ENCODE results near the gene PREPL. TPM values are rescaled to one million over a fixed set of nuclear protein-coding genes. Genes with fewer than 3 reads are reported as not detected.

PREPL gene
- total and polyA plus RNA-seq, 9 of the 15 experiments (the other 6 are each of a cell fraction or from before 2014, with no cell fraction given) = 11.6 to 58.9 (median 27.2) TPM

GRCh38 chr2:44348400-44348799 is 12.9 kb downstream of the PREPL start:
- no peak overlapping the region for H3K4me2 ChIP-seq (ENCODE audit: insufficient read depth, low read length)
- peaks cover 14% of the 10 kb centered on the region; the same call in 2 of the 3 replicates for H3K36me3 ChIP-seq (ENCODE audit: control insufficient read depth, insufficient read depth, low read length)
- no peak overlapping the region for H2AFZ ChIP-seq (ENCODE audit: low read depth, low read length)
- no peaks in the 10 kb centered on the region for H3K27me3 ChIP-seq (ENCODE audit: control insufficient read depth in 2 of 2, insufficient read depth in 2 of 2, low read length in 2 of 2)
- H3K9me3 ChIP-seq (replicated peaks; ENCODE audit: control insufficient read depth, insufficient read depth, low read depth, low read length) = no peaks in the 10 kb centered on the region
- intact Hi-C loops (cut with micrococcal nuclease) = no loop called here
- no peaks in the 10 kb centered on the region for H3K4me1 ChIP-seq (replicated peaks in 1 of 2; ENCODE audit: control insufficient read depth in 2 of 2, insufficient read depth in 2 of 2, low read length in 2 of 2)
- DNase-seq (ENCODE audit: extremely low read depth in 1 of 4, low spot score in 3 of 4) = no peak
- no peak overlapping the region for H3K4me3 ChIP-seq
- no peak overlapping the region for H3K9ac ChIP-seq (ENCODE audit: insufficient read depth in 1 of 2, low read depth in 2 of 2, low read length in 2 of 2)
- H3K9me1 ChIP-seq (ENCODE audit: control insufficient read depth, insufficient read depth, low read length) = no peaks in the 10 kb centered on the region
- in situ Hi-C loops (cut with MboI) = no loop called here
- H4K20me1 ChIP-seq (replicated peaks; ENCODE audit: control insufficient read depth, insufficient read depth, low read length) = no peaks in the 10 kb centered on the region
- ChIA-PET CTCF (ENCODE audit: low intra/inter-chr PET ratio) (no interaction called here), POLR2A (interaction anchor here (0.7 to 4.0 kb wide), 5 partner anchors 8 to 29 kb away, joined by 3 to 40 read pairs (median 6); partner anchors contain the start of genes CAMKMT and PREPL)
- no peak overlapping the region for H3K27ac ChIP-seq (ENCODE audit: extremely low read depth, low read depth, low read length)
- no peak for TF ChIP-seq ZNF512 (tag; IDR thresholded peaks at IDR 0.05)
- no peak for TF ChIP-seq CBX1 (IDR thresholded peaks at IDR 0.05; ENCODE audit: low read depth)
- no peak for TF ChIP-seq KLF10 (CRISPR knock-in tag; IDR thresholded peaks at IDR 0.05)
- TF ChIP-seq, protein P1, sequence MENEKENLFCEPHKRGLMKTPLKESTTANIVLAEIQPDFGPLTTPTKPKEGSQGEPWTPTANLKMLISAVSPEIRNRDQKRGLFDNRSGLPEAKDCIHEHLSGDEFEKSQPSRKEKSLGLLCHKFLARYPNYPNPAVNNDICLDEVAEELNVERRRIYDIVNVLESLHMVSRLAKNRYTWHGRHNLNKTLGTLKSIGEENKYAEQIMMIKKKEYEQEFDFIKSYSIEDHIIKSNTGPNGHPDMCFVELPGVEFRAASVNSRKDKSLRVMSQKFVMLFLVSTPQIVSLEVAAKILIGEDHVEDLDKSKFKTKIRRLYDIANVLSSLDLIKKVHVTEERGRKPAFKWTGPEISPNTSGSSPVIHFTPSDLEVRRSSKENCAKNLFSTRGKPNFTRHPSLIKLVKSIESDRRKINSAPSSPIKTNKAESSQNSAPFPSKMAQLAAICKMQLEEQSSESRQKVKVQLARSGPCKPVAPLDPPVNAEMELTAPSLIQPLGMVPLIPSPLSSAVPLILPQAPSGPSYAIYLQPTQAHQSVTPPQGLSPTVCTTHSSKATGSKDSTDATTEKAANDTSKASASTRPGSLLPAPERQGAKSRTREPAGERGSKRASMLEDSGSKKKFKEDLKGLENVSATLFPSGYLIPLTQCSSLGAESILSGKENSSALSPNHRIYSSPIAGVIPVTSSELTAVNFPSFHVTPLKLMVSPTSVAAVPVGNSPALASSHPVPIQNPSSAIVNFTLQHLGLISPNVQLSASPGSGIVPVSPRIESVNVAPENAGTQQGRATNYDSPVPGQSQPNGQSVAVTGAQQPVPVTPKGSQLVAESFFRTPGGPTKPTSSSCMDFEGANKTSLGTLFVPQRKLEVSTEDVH (IDR thresholded peaks at IDR 0.05; ENCODE audit: low read depth, partially characterized antibody) = no peak
- no peak for TF ChIP-seq RHOXF2B (CRISPR knock-in tag; conservative IDR thresholded peaks at IDR 0.05)
- TF ChIP-seq KLF13 (tag; IDR thresholded peaks at IDR 0.05; ENCODE audit: borderline replicate concordance, low read depth) = no peak
- TF ChIP-seq, protein P2, sequence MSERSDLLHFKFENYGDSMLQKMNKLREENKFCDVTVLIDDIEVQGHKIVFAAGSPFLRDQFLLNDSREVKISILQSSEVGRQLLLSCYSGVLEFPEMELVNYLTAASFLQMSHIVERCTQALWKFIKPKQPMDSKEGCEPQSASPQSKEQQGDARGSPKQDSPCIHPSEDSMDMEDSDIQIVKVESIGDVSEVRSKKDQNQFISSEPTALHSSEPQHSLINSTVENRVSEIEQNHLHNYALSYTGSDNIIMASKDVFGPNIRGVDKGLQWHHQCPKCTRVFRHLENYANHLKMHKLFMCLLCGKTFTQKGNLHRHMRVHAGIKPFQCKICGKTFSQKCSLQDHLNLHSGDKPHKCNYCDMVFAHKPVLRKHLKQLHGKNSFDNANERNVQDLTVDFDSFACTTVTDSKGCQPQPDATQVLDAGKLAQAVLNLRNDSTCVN (CRISPR knock-in tag; IDR thresholded peaks at IDR 0.05) = no peak
- TF ChIP-seq ZSCAN29 (IDR thresholded peaks at IDR 0.05) = no peak
- no peak for TF ChIP-seq ZNF324 (CRISPR knock-in tag; IDR thresholded peaks at IDR 0.05)
- TF ChIP-seq MAZ (CRISPR knock-in tag; conservative IDR thresholded peaks at IDR 0.05 in 1 of 2, IDR thresholded peaks at IDR 0.05 in 1 of 2) = no peak
- TF ChIP-seq PCBP1 (IDR thresholded peaks at IDR 0.05; ENCODE audit: low read depth, low read length, poor library complexity, severe bottlenecking) = no peak
- no peak for TF ChIP-seq HBP1 (CRISPR knock-in tag; IDR thresholded peaks at IDR 0.05)
- TF ChIP-seq NR3C1 (CRISPR knock-in tag; IDR thresholded peaks at IDR 0.05) = no peak
- TF ChIP-seq, protein P3, sequence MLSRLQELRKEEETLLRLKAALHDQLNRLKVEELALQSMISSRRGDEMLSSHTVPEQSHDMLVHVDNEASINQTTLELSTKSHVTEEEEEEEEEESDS (CRISPR knock-in tag; IDR thresholded peaks at IDR 0.05) = no peak
- peak; percentile 11 for FAIRE-seq
- 56% methylated on average over 2 of the region's 2 CpGs for WGBS (ENCODE audit: insufficient coverage, low coverage, missing lambda C conversion rate)
- no peaks in the 10 kb centered on the region for H3K79me2 ChIP-seq (ENCODE audit: control insufficient read depth, insufficient read depth, low read length)
- ATAC-seq = no peak
- no TSS peak for BruUV-seq (replicated peaks)

Measured in K562 (cell line).